NCI-H82 treated with DMSO at 0.1 percent for 48 hours (cell line): ENCODE data around the gene ZRANB2.
A peak's percentile ranks its signal among the peaks of the same experiment; 100 is the strongest.

Source experiments
- DNase-seq: peaks from one replicate; lab custom pipeline; 2025; ENCODE audit not compliant: unreplicated experiment; lab: John Stamatoyannopoulos, UW

Gene ZRANB2

GRCh38 chr1:71068325-71069240 is 12.3 kb downstream of the ZRANB2 start:
- DNase-seq: no peak

- DNase-seq: no peak
These were observed 26.0 kb downstream of the ZRANB2 start for GRCh38 chr1:71054791-71055190.

- DNase-seq: no peak
These were observed 26.5 kb downstream of the ZRANB2 start for GRCh38 chr1:71054281-71054731.

GRCh38 chr1:71053758-71054157 is 27.1 kb downstream of the ZRANB2 start:
- DNase-seq: no peak

GRCh38 chr1:71053146-71053545 is 27.7 kb downstream of the ZRANB2 start:
- DNase-seq: no peak

- peak; percentile 69 for DNase-seq
These were observed 30.8 kb downstream of the ZRANB2 start for GRCh38 chr1:71049951-71050598.

- peak; percentile 28 for DNase-seq
These were observed 32.9 kb downstream of the ZRANB2 start, which contains the start of gene PTGER3 for GRCh38 chr1:71047635-71048607. PTGER3 (minus strand) TSS chr1:71047816; CDS start chr1:71047577, 239 bp downstream.

- no peak for DNase-seq
These were observed 33.8 kb downstream of the ZRANB2 start for GRCh38 chr1:71046891-71047634.

- no peak for DNase-seq
These were observed 35.3 kb downstream of the ZRANB2 start for GRCh38 chr1:71045463-71046028.

- no peak for DNase-seq
These were observed 36.0 kb downstream of the ZRANB2 start for GRCh38 chr1:71044833-71045232.

GRCh38 chr1:71043065-71043464 is 37.8 kb downstream of the ZRANB2 start:
- no peak for DNase-seq

- no peak for DNase-seq
These were observed 39.0 kb downstream of the ZRANB2 start for GRCh38 chr1:71041806-71042205.

- DNase-seq: no peak
These were observed 41.1 kb downstream of the ZRANB2 start for GRCh38 chr1:71039661-71040262.

GRCh38 chr1:71038942-71039341 is 41.9 kb downstream of the ZRANB2 start:
- DNase-seq: no peak

GRCh38 chr1:71037829-71038620 is 42.8 kb downstream of the ZRANB2 start:
- no peak for DNase-seq

- no peak for DNase-seq
These were observed 43.8 kb downstream of the ZRANB2 start for GRCh38 chr1:71037066-71037465.

GRCh38 chr1:71033136-71033535 is 47.7 kb downstream of the ZRANB2 start:
- no peak for DNase-seq

GRCh38 chr1:71031426-71031825 is 49.4 kb downstream of the ZRANB2 start:
- DNase-seq: no peak

GRCh38 chr1:71030026-71030425 is 50.8 kb downstream of the ZRANB2 start:
- no peak for DNase-seq
